NCI-H1694 treated with DMSO at 0.1 percent for 48 hours (cell line): ENCODE results near the gene COL25A1.

Source experiments
- DNase-seq: peaks from one replicate; lab custom pipeline; 2025; lab: John Stamatoyannopoulos, UW

The COL25A1 gene

GRCh38 chr4:109291707-109292238, 10.7 kb downstream of the COL25A1 start:
- no peak for DNase-seq

- DNase-seq: no peak
These were observed 11.5 kb downstream of the COL25A1 start for GRCh38 chr4:109290918-109291317.

GRCh38 chr4:109278594-109279031, 23.8 kb downstream of the COL25A1 start:
- no peak for DNase-seq

GRCh38 chr4:109276482-109277095, 25.9 kb downstream of the COL25A1 start:
- DNase-seq: no peak

- no peak for DNase-seq
These were observed 27.3 kb downstream of the COL25A1 start for GRCh38 chr4:109275066-109275745.

GRCh38 chr4:109266891-109267290, 35.6 kb downstream of the COL25A1 start:
- no peak for DNase-seq

GRCh38 chr4:109266236-109266635, 36.2 kb downstream of the COL25A1 start:
- no peak for DNase-seq

- no peak for DNase-seq
These were observed 38.7 kb downstream of the COL25A1 start for GRCh38 chr4:109263721-109264120.

GRCh38 chr4:109256818-109257217, 45.6 kb downstream of the COL25A1 start:
- DNase-seq: no peak

GRCh38 chr4:109254845-109255244, 47.6 kb downstream of the COL25A1 start:
- no peak for DNase-seq

GRCh38 chr4:109251396-109251795, 51.1 kb downstream of the COL25A1 start:
- DNase-seq: no peak

- no peak for DNase-seq
These were observed 54.0 kb downstream of the COL25A1 start for GRCh38 chr4:109248322-109248900.

- no peak for DNase-seq
These were observed 58.6 kb downstream of the COL25A1 start for GRCh38 chr4:109243871-109244270.

GRCh38 chr4:109238746-109239145, 63.7 kb downstream of the COL25A1 start:
- no peak for DNase-seq

- no peak for DNase-seq
These were observed 66.8 kb downstream of the COL25A1 start for GRCh38 chr4:109235683-109236082.

- DNase-seq: no peak
These were observed 67.9 kb downstream of the COL25A1 start for GRCh38 chr4:109234596-109234995.

- DNase-seq: no peak
These were observed 68.9 kb downstream of the COL25A1 start for GRCh38 chr4:109233570-109233969.

- DNase-seq: no peak
These were observed 69.8 kb downstream of the COL25A1 start for GRCh38 chr4:109232681-109233080.

GRCh38 chr4:109231331-109231730, 71.1 kb downstream of the COL25A1 start:
- no peak for DNase-seq

GRCh38 chr4:109229028-109229427, 73.4 kb downstream of the COL25A1 start:
- no peak for DNase-seq

- no peak for DNase-seq
These were observed 84.2 kb downstream of the COL25A1 start for GRCh38 chr4:109218288-109218687.

GRCh38 chr4:109216085-109216696, 86.3 kb downstream of the COL25A1 start:
- DNase-seq: no peak

- DNase-seq: no peak
These were observed 87.0 kb downstream of the COL25A1 start for GRCh38 chr4:109215506-109215905.
